Measurements from ENCODE around the gene CYSRT1.
A peak's percentile ranks its signal among the peaks of the same experiment; 100 is the strongest.

The CYSRT1 gene

DNA sequence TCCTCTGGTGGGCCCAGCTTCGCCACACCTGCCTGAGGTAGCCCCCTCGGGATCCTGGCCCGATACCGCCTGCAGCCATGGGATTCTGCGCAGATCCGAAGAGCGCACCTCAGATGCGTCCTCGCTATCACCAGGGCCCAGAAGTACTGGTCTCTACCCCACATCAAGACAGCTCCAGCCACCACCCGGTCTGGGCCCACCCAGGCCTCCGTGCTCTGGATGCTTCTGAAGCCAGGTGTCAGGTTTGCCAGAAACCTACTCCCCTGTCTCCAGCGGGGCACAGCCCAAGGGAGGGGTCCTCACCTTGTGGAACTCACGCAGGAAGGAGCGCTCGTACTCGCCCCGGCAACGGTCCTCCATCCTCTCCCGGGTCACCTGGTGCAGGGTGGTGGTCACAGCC lies 39.1 kb upstream of the CYSRT1 start:
- TF ChIP-seq FOXM1 (IDR thresholded peaks at IDR 0.05; ENCODE audit: borderline replicate concordance, low read depth): no peak
- TF ChIP-seq ZBTB7A (IDR thresholded peaks at IDR 0.05; ENCODE audit: low read depth): no peak
- no peak for TF ChIP-seq CEBPB (IDR thresholded peaks at IDR 0.05)
- no peak for TF ChIP-seq TEAD4 (IDR thresholded peaks at IDR 0.05)
- TF ChIP-seq NFIC (IDR thresholded peaks at IDR 0.05): no peak
- TF ChIP-seq RAD21 (IDR thresholded peaks at IDR 0.05; ENCODE audit: low read depth): no peak
- no peak for TF ChIP-seq USF1 (IDR thresholded peaks at IDR 0.05)
- no peak for TF ChIP-seq REST (IDR thresholded peaks at IDR 0.05; ENCODE audit: low read depth)
- no peak for TF ChIP-seq EGR1 (IDR thresholded peaks at IDR 0.05)
- TF ChIP-seq, protein P1, sequence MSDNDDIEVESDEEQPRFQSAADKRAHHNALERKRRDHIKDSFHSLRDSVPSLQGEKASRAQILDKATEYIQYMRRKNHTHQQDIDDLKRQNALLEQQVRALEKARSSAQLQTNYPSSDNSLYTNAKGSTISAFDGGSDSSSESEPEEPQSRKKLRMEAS (IDR thresholded peaks at IDR 0.05): no peak
- TF ChIP-seq TAF1 (IDR thresholded peaks at IDR 0.05; ENCODE audit: low read depth): no peak
- no peak for TF ChIP-seq EP300 (IDR thresholded peaks at IDR 0.05; ENCODE audit: borderline replicate concordance)
- no peak for TF ChIP-seq CREB1 (IDR thresholded peaks at IDR 0.05; ENCODE audit: low read depth)

DNA sequence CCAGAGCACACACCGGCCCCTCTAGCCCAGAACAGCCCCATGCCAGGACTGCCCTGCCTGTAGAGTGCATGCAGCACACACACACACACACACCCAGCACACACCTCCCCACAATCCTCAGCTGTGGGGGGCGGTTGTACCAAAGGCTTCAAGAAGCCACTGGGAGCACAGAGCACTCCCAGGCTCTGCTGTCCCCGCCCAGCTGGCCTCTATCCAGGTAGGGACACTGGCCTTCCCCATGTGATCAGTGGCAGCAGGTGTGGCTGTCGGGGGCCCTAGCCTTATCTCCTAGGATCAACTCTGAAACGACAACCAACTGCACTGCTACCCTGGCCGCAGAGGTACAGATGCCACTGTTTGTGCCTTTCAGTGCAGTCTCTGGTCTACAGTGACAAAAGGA lies 38.6 kb upstream of the CYSRT1 start:
- TF ChIP-seq RAD21 (IDR thresholded peaks at IDR 0.05; ENCODE audit: low read depth): no peak
- no peak for TF ChIP-seq EP300 (IDR thresholded peaks at IDR 0.05; ENCODE audit: borderline replicate concordance)
- no peak for TF ChIP-seq TAF1 (IDR thresholded peaks at IDR 0.05; ENCODE audit: low read depth)
- TF ChIP-seq CEBPB (IDR thresholded peaks at IDR 0.05): no peak
- TF ChIP-seq CREB1 (IDR thresholded peaks at IDR 0.05; ENCODE audit: low read depth): no peak
- TF ChIP-seq FOXM1 (IDR thresholded peaks at IDR 0.05; ENCODE audit: borderline replicate concordance, low read depth): no peak
- no peak for TF ChIP-seq EGR1 (IDR thresholded peaks at IDR 0.05)
- TF ChIP-seq TCF12 (IDR thresholded peaks at IDR 0.05; ENCODE audit: low read depth): no peak
- no peak for TF ChIP-seq YY1 (IDR thresholded peaks at IDR 0.05; ENCODE audit: low read depth)

DNA sequence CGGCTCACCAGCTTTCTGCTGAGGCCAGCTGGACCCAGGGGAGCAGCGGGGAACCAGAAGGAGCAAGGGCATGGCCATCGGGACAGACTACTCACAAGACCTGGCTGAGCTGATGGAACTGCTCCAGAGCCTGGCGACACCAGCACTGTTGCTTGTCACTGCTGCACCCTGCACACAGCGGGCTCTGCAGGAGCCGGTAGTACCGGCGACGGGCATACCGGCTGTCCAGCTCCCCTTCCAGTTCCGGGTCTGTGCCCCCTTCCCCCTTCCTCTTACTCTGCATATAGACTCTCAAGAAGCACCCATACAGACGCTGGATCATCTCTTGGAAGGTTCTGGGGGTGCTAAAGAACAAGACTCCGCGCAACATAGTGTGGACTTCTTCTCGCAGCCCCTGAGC lies 37.6 kb upstream of the CYSRT1 start:
- TF ChIP-seq ZBTB7A (IDR thresholded peaks at IDR 0.05; ENCODE audit: low read depth): no peak
- TF ChIP-seq YY1 (IDR thresholded peaks at IDR 0.05; ENCODE audit: low read depth): no peak

DNA sequence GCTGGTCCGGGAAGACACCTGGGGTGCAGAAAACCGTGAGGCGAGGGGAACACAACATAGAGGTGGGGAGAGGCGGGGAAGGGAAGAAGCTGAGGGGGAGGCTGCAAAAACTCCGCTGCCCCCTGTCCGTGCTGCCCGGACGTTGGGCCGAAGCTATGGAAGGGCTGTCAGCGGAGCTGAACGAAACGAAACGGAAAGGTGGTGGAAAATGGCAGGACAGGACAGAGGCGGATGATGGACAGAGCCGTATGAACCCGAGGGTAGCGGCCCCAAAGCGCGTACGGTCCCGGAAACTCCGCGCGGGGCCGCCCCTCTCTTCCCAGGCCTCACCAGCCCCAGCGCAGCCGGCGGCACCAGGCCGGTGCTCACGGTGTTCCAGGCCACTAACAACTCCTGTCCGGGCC lies 36.9 kb upstream of the CYSRT1 start:
- TF ChIP-seq TEAD4 (IDR thresholded peaks at IDR 0.05) (no peak), EGR1 (IDR thresholded peaks at IDR 0.05) (no peak), TCF12 (IDR thresholded peaks at IDR 0.05; ENCODE audit: low read depth) (0 out of 2 replicates have a peak, but pooled peaks have one; percentile 45)

- TF ChIP-seq NFIC (IDR thresholded peaks at IDR 0.05) (peak; percentile 59; the same call in 1 of the 2 replicates), EP300 (IDR thresholded peaks at IDR 0.05; ENCODE audit: borderline replicate concordance) (no peak), TEAD4 (IDR thresholded peaks at IDR 0.05) (peak; percentile 53), USF1 (IDR thresholded peaks at IDR 0.05) (peak; percentile 44), ZBTB7A (IDR thresholded peaks at IDR 0.05; ENCODE audit: low read depth) (peak; percentile 36), TAF1 (IDR thresholded peaks at IDR 0.05; ENCODE audit: low read depth) (peak; percentile 53), RAD21 (IDR thresholded peaks at IDR 0.05; ENCODE audit: low read depth) (peak; percentile 55; the same call in 1 of the 2 replicates), CEBPB (IDR thresholded peaks at IDR 0.05) (no peak), EGR1 (IDR thresholded peaks at IDR 0.05) (0 out of 2 replicates have a peak, but pooled peaks have one; percentile 29), YY1 (IDR thresholded peaks at IDR 0.05; ENCODE audit: low read depth) (peak; percentile 90), CREB1 (IDR thresholded peaks at IDR 0.05; ENCODE audit: low read depth) (peak; percentile 100), FOXM1 (IDR thresholded peaks at IDR 0.05; ENCODE audit: borderline replicate concordance, low read depth) (no peak), REST (IDR thresholded peaks at IDR 0.05; ENCODE audit: low read depth) (0 out of 2 replicates have a peak, but pooled peaks have one; percentile 2), TCF12 (IDR thresholded peaks at IDR 0.05; ENCODE audit: low read depth) (no peak; the same call in 1 of the 2 replicates)
- TF ChIP-seq, protein P1 (IDR thresholded peaks at IDR 0.05): peak; percentile 79
These were observed 36.3 kb upstream of the CYSRT1 start, which contains the start of the genes ANAPC2 and SSNA1 for GRCh38 chr9:137188490-137189296. Gene ANAPC2, minus strand, starts transcription at chr9:137188560. Its CDS starts 28 bp downstream, at chr9:137188532. Gene SSNA1, plus strand, starts transcription at chr9:137188676. Its CDS starts 51 bp downstream, at chr9:137188727.
